Endothelial cell of umbilical vein (primary cell): ENCODE measurements around the gene RFFL. TPM values are rescaled to one million over a fixed set of nuclear protein-coding genes. Genes with fewer than 3 reads are reported as not detected.

ENCODE experiments used
- BruUV-seq: library from RNA; stranded (reverse); fragments of 400-500 nt; replicated peaks from 2 replicates; lab custom pipeline; 2021; lab: Mats Ljungman, UMichigan
- CTCF ChIA-PET: fragments of 300-600, 350-600 bp; sonication (Branson Sonifier 250); formaldehyde crosslinking; loops from one replicate; lab custom pipeline; 2021; ENCODE audit warnings: antibody characterized with exemption, inconsistent platforms; lab: Charles Lee
- POLR2A ChIA-PET: fragments of 300-600, 350-600 bp; sonication (Branson Sonifier 250); formaldehyde crosslinking; loops from one replicate; lab custom pipeline; 2021; ENCODE audit warnings: antibody characterized with exemption, inconsistent platforms; lab: Charles Lee
- DNase-seq: peaks from one replicate; pipeline ENCODE4 v3.0.0-alpha.2; 2011; ENCODE audit warnings: low read depth, low spot score
- FAIRE-seq: peaks from 2 replicates; lab custom pipeline; 2011; peaks lifted over from hg19 to GRCh38; lab: Jason Lieb, UNC
- H2AFZ ChIP-seq: 2 replicates; pipeline ENCODE4 v1.6.0; 2012; ENCODE audit warnings: low read depth, low read length, control low read depth, inconsistent platforms
- H3K27ac ChIP-seq: 2 replicates; pipeline ENCODE4 v1.5.1; 2011; ENCODE audit warnings: low read depth, mild to moderate bottlenecking, control low read depth, low read length, moderate library complexity; ENCODE audit not compliant: insufficient read depth
- H3K27me3 ChIP-seq, 2 experiments: 2 replicates each; pipeline versions ENCODE4 v1.6.0 to v1.6.1; 2011; ENCODE audit warnings: low read length in 2 of 2, mixed read lengths in 1 of 2; ENCODE audit not compliant: control insufficient read depth in 2 of 2, insufficient read depth in 2 of 2
- H3K36me3 ChIP-seq, 2 experiments: 2 replicates in 1 of 2; 3 replicates in 1 of 2; pipeline ENCODE4 v1.5.1; 2011; ENCODE audit warnings: low read length in 2 of 2, mild to moderate bottlenecking in 1 of 2, moderate library complexity in 1 of 2; ENCODE audit not compliant: control insufficient read depth in 2 of 2, insufficient read depth in 2 of 2; ENCODE audit errors: extremely low read depth in 1 of 2
- H3K4me1 ChIP-seq: 3 replicates; pipeline ENCODE4 v1.5.1; 2011; ENCODE audit warnings: mild to moderate bottlenecking, low read length; ENCODE audit not compliant: control insufficient read depth, insufficient read depth; ENCODE audit errors: extremely low read depth
- H3K4me2 ChIP-seq: 2 replicates; pipeline ENCODE4 v1.6.1; 2011; ENCODE audit warnings: low read length, control low read depth, mixed read lengths; ENCODE audit not compliant: insufficient read depth
- H3K4me3 ChIP-seq, 3 experiments: fragments of 200-600 bp in 1 of 3; sonication (generic), shearing (Covaris generic) in 1 of 3; replicated peaks in 1 of 3; 2 replicates each; pipeline ENCODE4 v1.5.1; 2011 to 2016; ENCODE audit warnings: control low read depth in 3 of 3, low read length in 3 of 3, mild to moderate bottlenecking in 2 of 3, inconsistent platforms in 1 of 3, low read depth in 1 of 3, moderate library complexity in 1 of 3; ENCODE audit not compliant: insufficient read depth in 1 of 3
- H3K79me2 ChIP-seq: 2 replicates; pipeline ENCODE4 v1.6.0; 2012; ENCODE audit warnings: low read length, inconsistent platforms; ENCODE audit not compliant: control insufficient read depth, insufficient read depth
- H3K9ac ChIP-seq: replicated peaks from 2 replicates; pipeline ENCODE3; 2011; ENCODE audit warnings: low read length, control low read depth; ENCODE audit not compliant: insufficient read depth; ENCODE audit errors: extremely low read depth
- H3K9me1 ChIP-seq: replicated peaks from 3 replicates; pipeline ENCODE4 v1.6.0; 2011; ENCODE audit warnings: mild to moderate bottlenecking, low read length; ENCODE audit not compliant: control insufficient read depth, insufficient read depth; ENCODE audit errors: extremely low read depth
- H3K9me3 ChIP-seq: replicated peaks from 2 replicates; pipeline ENCODE4 v1.5.1; 2012; ENCODE audit warnings: low read length, inconsistent platforms; ENCODE audit not compliant: control insufficient read depth, insufficient read depth
- H4K20me1 ChIP-seq: replicated peaks from 2 replicates; pipeline ENCODE3; 2011; ENCODE audit warnings: mild to moderate bottlenecking, low read length; ENCODE audit not compliant: control insufficient read depth, insufficient read depth; ENCODE audit errors: extremely low read depth
- CTCF ChIP-seq, 2 donors: IDR thresholded peaks; 1 replicate in 1 of 2; 2 replicates in 1 of 2; pipeline ENCODE4 v1.5.1; 2011; ENCODE audit warnings: low read length in 2 of 2, mild to moderate bottlenecking in 2 of 2, moderate library complexity in 2 of 2, control low read depth in 1 of 2, inconsistent platforms in 1 of 2, low read depth in 1 of 2; ENCODE audit not compliant: insufficient read depth in 1 of 2; ENCODE audit errors: extremely low read depth in 1 of 2
- EZH2 ChIP-seq: IDR thresholded peaks from 2 replicates; pipeline ENCODE4 v1.6.1; 2012; ENCODE audit warnings: borderline replicate concordance, low read depth, mild to moderate bottlenecking, moderate library complexity, low read length, inconsistent platforms; ENCODE audit not compliant: severe bottlenecking
- FOS ChIP-seq: IDR thresholded peaks from 2 replicates; pipeline ENCODE4 v1.6.1; 2011; ENCODE audit warnings: mild to moderate bottlenecking, low read length, moderate library complexity, borderline replicate concordance; ENCODE audit not compliant: insufficient read depth
- GATA2 ChIP-seq: IDR thresholded peaks from 2 replicates; pipeline ENCODE4 v1.7.0; 2011; ENCODE audit warnings: low read depth, mild to moderate bottlenecking, moderate library complexity, mixed read lengths, low read length; ENCODE audit not compliant: insufficient read length, insufficient read depth
- JUN ChIP-seq: IDR thresholded peaks from 2 replicates; pipeline ENCODE4 v1.6.1; 2011; ENCODE audit warnings: borderline replicate concordance, low read depth; ENCODE audit not compliant: insufficient read length, insufficient read depth
- MAX ChIP-seq: IDR thresholded peaks from 2 replicates; pipeline ENCODE4 v1.6.1; 2011; ENCODE audit not compliant: insufficient read depth, insufficient read length
- MYC ChIP-seq: IDR thresholded peaks from one replicate; pipeline ENCODE4 v1.6.1; 2011; ENCODE audit warnings: mild to moderate bottlenecking, low read depth, low read length
- POLR2A ChIP-seq: IDR thresholded peaks from 2 replicates; pipeline ENCODE4 v1.6.1; 2012; ENCODE audit warnings: low read depth, mild to moderate bottlenecking, control low read depth, low read length
- POLR2AphosphoS5 ChIP-seq: IDR thresholded peaks from 2 replicates; pipeline ENCODE4 v1.6.1; 2012; ENCODE audit warnings: low read depth, mild to moderate bottlenecking, control low read depth, low read length, moderate library complexity; ENCODE audit not compliant: insufficient read depth
- dilution Hi-C: fragments of 300-500 bp; cut with MboI; formaldehyde crosslinking; loops from one replicate; pipeline ENCODE4 v1.15.0; 2019; ENCODE audit warnings: low sequenced_read_pairs; ENCODE audit not compliant: extremely low pct_ligation_motif_present
- intact Hi-C: fragments of 100-400 bp; cut with micrococcal nuclease; formaldehyde crosslinking; loops from one replicate; pipeline ENCODE4 v1.10.0; 2022
- polyA plus RNA-seq, 4 experiments: library from polyadenylated mRNA; depleted of rRNA in 3 of 4; stranded (reverse) in 3 of 4; unstranded in 1 of 4; fragments of >200 nt; gene quantifications; 2 replicates each; pipeline versions ENCODE4 v1.2.1 to v1.2.3, GENCODE V29; 2011 to 2012; ENCODE audit warnings: missing spikeins in 1 of 4
- total RNA-seq: library from RNA; stranded (reverse); gene quantifications from 2 replicates; pipeline ENCODE4 v1.2.3, GENCODE V29; 2021

The RFFL gene
- total and polyA plus RNA-seq, 2 donors (not counting 3 experiments of a cell fraction or from before 2014, with no cell fraction given), result 7.0 to 14.1 TPM

- H3K4me1 ChIP-seq, result peaks cover 2% of the 10 kb centered on the region
- no peaks in the 10 kb centered on the region for H3K9me3 ChIP-seq
- no peak overlapping the region for H3K4me2 ChIP-seq
- no peak overlapping the region for H3K9ac ChIP-seq
- dilution Hi-C loops (loop anchor here (25.0 kb wide), 1 partner anchor 114 kb away; the partner anchor contains the start of genes FNDC8 and RAD51D), intact Hi-C loops (loop anchor here (1.0 to 2.0 kb wide), 4 partner anchors 25 to 121 kb away; partner anchors contain the start of genes RAD51D and RFFL)
- H3K27me3 ChIP-seq, result no peaks in the 10 kb centered on the region
- DNase-seq (peak; percentile 78), FAIRE-seq (peak; percentile 93)
- no peak overlapping the region for H3K27ac ChIP-seq
- H2AFZ ChIP-seq, result no peak overlapping the region
- H3K36me3 ChIP-seq, result peaks cover 2 to 15% of the 10 kb centered on the region in 2 experiments
- H4K20me1 ChIP-seq, result no peaks in the 10 kb centered on the region
- no peaks in the 10 kb centered on the region for H3K79me2 ChIP-seq
- ChIA-PET CTCF (interaction anchor here (1.6 to 5.0 kb wide), 5 partner anchors 24 to 121 kb away, joined by 4 to 38 read pairs (median 8); partner anchors contain the start of gene RAD51D), POLR2A (no interaction called here)
- peak; percentile 92 to 95 for TF ChIP-seq CTCF (IDR thresholded peaks at IDR 0.05; ENCODE audit: extremely low read depth in 1 of 2, insufficient read depth in 1 of 2, low read depth in 1 of 2, low read length in 2 of 2)
- no peak for TF ChIP-seq EZH2
- H3K9me1 ChIP-seq, result no peaks in the 10 kb centered on the region
- no peak overlapping the region for H3K4me3 ChIP-seq
- no TSS peak for BruUV-seq
Observed at GRCh38 chr17:34998205-34998604, 65.3 kb downstream of the RFFL start.

GRCh38 chr17:34997355-34997862 lies 66.1 kb downstream of the RFFL start:
- H3K79me2 ChIP-seq, result no peaks in the 10 kb centered on the region
- dilution Hi-C loops, result loop anchor here (25.0 kb wide), 1 partner anchor 115 kb away; the partner anchor contains the start of genes FNDC8 and RAD51D
- POLR2A ChIA-PET, result no interaction called here
- H3K36me3 ChIP-seq, result peaks cover 2 to 13% of the 10 kb centered on the region in 2 experiments
- no peaks in the 10 kb centered on the region for H3K27me3 ChIP-seq
- H3K27ac ChIP-seq, result no peak overlapping the region
- peak; percentile 21 for DNase-seq
- no peak for FAIRE-seq
- peaks cover 2% of the 10 kb centered on the region for H3K4me1 ChIP-seq
- BruUV-seq, result no TSS peak
- H3K9me3 ChIP-seq, result no peaks in the 10 kb centered on the region
- no peaks in the 10 kb centered on the region for H3K9me1 ChIP-seq
- H2AFZ ChIP-seq, result no peak overlapping the region
- no peak overlapping the region for H3K9ac ChIP-seq
- no peak overlapping the region for H3K4me2 ChIP-seq
- no peak overlapping the region for H3K4me3 ChIP-seq
- TF ChIP-seq POLR2AphosphoS5, result no peak
- TF ChIP-seq GATA2, result no peak
- no peak for TF ChIP-seq MYC
- no peak for TF ChIP-seq CTCF (IDR thresholded peaks at IDR 0.05; ENCODE audit: extremely low read depth in 1 of 2, insufficient read depth in 1 of 2, low read depth in 1 of 2, low read length in 2 of 2)
- no peak for TF ChIP-seq POLR2A
- no peak for TF ChIP-seq EZH2
- TF ChIP-seq FOS, result no peak
- no peak for TF ChIP-seq JUN
- TF ChIP-seq MAX, result no peak
- CTCF ChIA-PET, result interaction anchor here (0.8 to 5.0 kb wide), 6 partner anchors 11 to 123 kb away, joined by 3 to 48 read pairs (median 8); partner anchors contain the start of genes FNDC8, RAD51D and RFFL
- intact Hi-C loops, result no loop called here
- H4K20me1 ChIP-seq, result no peaks in the 10 kb centered on the region
